Neural progenitor cell (in vitro differentiated cells): ENCODE measurements around the gene USP17L5. TPM values are rescaled to one million over a fixed set of nuclear protein-coding genes. Genes with fewer than 3 reads are reported as not detected.
"Not testable (repeated sequence)": the region's sequence is repeated elsewhere in the genome, so short reads cannot be mapped to it uniquely, and the experiment has no call there.

ENCODE experiments used
- DNase-seq: peaks from one replicate; pipeline ENCODE4 v3.0.0-alpha.2; 2016; ENCODE audit warnings: low spot score
- H2AFZ ChIP-seq: fragments of 200-600 bp; sonication (generic); replicated peaks from 2 replicates; pipeline ENCODE4 v1.6.1; 2016; ENCODE audit warnings: antibody characterized with exemption
- H3F3A ChIP-seq: fragments of 200-600 bp; sonication (generic); 2 replicates; pipeline ENCODE4 v1.6.1; 2016; ENCODE audit warnings: antibody characterized with exemption, low read depth
- H3K27ac ChIP-seq: fragments of 200-600 bp; sonication (generic); 2 replicates; pipeline ENCODE4 v1.5.1; 2016; ENCODE audit warnings: mild to moderate bottlenecking
- H3K27me3 ChIP-seq: fragments of 200-600 bp; sonication (generic); 2 replicates; pipeline ENCODE4 v1.6.1; 2016; ENCODE audit warnings: mild to moderate bottlenecking, moderate library complexity
- H3K36me3 ChIP-seq: fragments of 200-600 bp; sonication (generic); 2 replicates; pipeline ENCODE4 v1.5.1; 2016
- H3K4me1 ChIP-seq: fragments of 200-600 bp; sonication (generic); 2 replicates; pipeline ENCODE4 v1.6.1; 2016; ENCODE audit warnings: mixed run types
- H3K4me2 ChIP-seq: fragments of 200-600 bp; sonication (generic); 2 replicates; pipeline ENCODE4 v1.6.1; 2016
- H3K4me3 ChIP-seq: fragments of 200-600 bp; sonication (generic); 2 replicates; pipeline ENCODE4 v1.5.1; 2016
- H3K79me2 ChIP-seq: fragments of 200-600 bp; sonication (generic); 2 replicates; pipeline ENCODE4 v1.6.1; 2016; ENCODE audit warnings: low read depth
- H3K9ac ChIP-seq: fragments of 200-600 bp; sonication (generic); 2 replicates; pipeline ENCODE4 v1.6.1; 2016
- H3K9me3 ChIP-seq: fragments of 200-600 bp; sonication (generic); 2 replicates; pipeline ENCODE4 v1.5.1; 2016; ENCODE audit warnings: low read depth
- H4K20me1 ChIP-seq: fragments of 200-600 bp; sonication (generic); 2 replicates; pipeline ENCODE4 v1.6.1; 2016; ENCODE audit warnings: low read depth
- H3K27ac Mint-ChIP-seq: 3 replicates; pipeline ENCODE4 v1.8.0; 2021; ENCODE audit warnings: mixed read lengths
- H3K27me3 Mint-ChIP-seq: 2 replicates; pipeline ENCODE4 v1.8.0; 2022; ENCODE audit warnings: low read depth, mild to moderate bottlenecking, inconsistent platforms, moderate library complexity, mixed read lengths; ENCODE audit not compliant: insufficient read depth
- H3K36me3 Mint-ChIP-seq: 3 replicates; pipeline ENCODE4 v1.8.0; 2021; ENCODE audit warnings: mixed read lengths
- H3K4me1 Mint-ChIP-seq: 3 replicates; pipeline ENCODE4 v1.8.0; 2021; ENCODE audit warnings: mixed read lengths
- H3K4me3 Mint-ChIP-seq: 3 replicates; pipeline ENCODE4 v1.8.0; 2021; ENCODE audit warnings: mild to moderate bottlenecking, moderate library complexity, mixed read lengths
- H3K9me3 Mint-ChIP-seq: 3 replicates; pipeline ENCODE4 v1.8.0; 2020; ENCODE audit warnings: mixed read lengths
- total RNA-seq: library from RNA; depleted of rRNA; stranded (reverse); fragments of >200 nt; gene quantifications from 2 replicates; pipeline ENCODE4 v1.2.3, GENCODE V29; 2015; ENCODE audit warnings: low replicate concordance

Gene USP17L5
- not detected in 2 replicates for total RNA-seq

- H4K20me1 ChIP-seq, H3K9me3 Mint-ChIP-seq, H3K9ac ChIP-seq: not testable (repeated sequence)
Measured at GRCh38 chr4:9339103-9339502, at the start of gene USP17L5. Gene USP17L5, plus strand, starts transcription at chr4:9339403. Its CDS starts 0 bp downstream, at chr4:9339403.

GRCh38 chr4:9324191-9324590, 15.0 kb upstream of the USP17L5 start:
- not testable (repeated sequence) for H3K27ac Mint-ChIP-seq, H3K9ac ChIP-seq, H2AFZ ChIP-seq, H3K4me3 Mint-ChIP-seq, H3K27me3 Mint-ChIP-seq, H3K4me2 ChIP-seq, H3K4me3 ChIP-seq, H3K27ac ChIP-seq, H4K20me1 ChIP-seq, H3K4me1 Mint-ChIP-seq, DNase-seq, H3K79me2 ChIP-seq, H3F3A ChIP-seq, H3K36me3 Mint-ChIP-seq, H3K9me3 ChIP-seq, H3K36me3 ChIP-seq, H3K27me3 ChIP-seq, H3K4me1 ChIP-seq, H3K9me3 Mint-ChIP-seq

More at GRCh38 chr4:9339103-9339502, at the start of gene USP17L5:
- H3K4me1 ChIP-seq, H3K4me2 ChIP-seq, H3K79me2 ChIP-seq, H3K4me3 ChIP-seq, H3K36me3 Mint-ChIP-seq, DNase-seq, H3K27ac Mint-ChIP-seq, H3K36me3 ChIP-seq, H3K27me3 ChIP-seq, H3K4me3 Mint-ChIP-seq, H2AFZ ChIP-seq, H3K27ac ChIP-seq, H3K27me3 Mint-ChIP-seq, H3K4me1 Mint-ChIP-seq, H3F3A ChIP-seq, H3K9me3 ChIP-seq: not testable (repeated sequence)

GRCh38 chr4:9324865-9325264, 14.3 kb upstream of the USP17L5 start, which contains the start of gene USP17L24:
Gene USP17L24, plus strand, starts transcription at chr4:9325165. Its CDS starts 0 bp downstream, at chr4:9325165.
- DNase-seq, H3K27ac Mint-ChIP-seq, H3K36me3 ChIP-seq, H3K9ac ChIP-seq, H3K4me3 Mint-ChIP-seq, H3K27me3 Mint-ChIP-seq, H3K27ac ChIP-seq, H3K9me3 ChIP-seq, H4K20me1 ChIP-seq, H3K4me1 Mint-ChIP-seq, H3K79me2 ChIP-seq, H3K4me2 ChIP-seq, H2AFZ ChIP-seq, H3K4me3 ChIP-seq, H3K27me3 ChIP-seq, H3K4me1 ChIP-seq, H3K9me3 Mint-ChIP-seq, H3F3A ChIP-seq, H3K36me3 Mint-ChIP-seq: not testable (repeated sequence)

GRCh38 chr4:9329611-9330010, 9.6 kb upstream of the USP17L5 start, which contains the start of gene USP17L25:
Gene USP17L25, plus strand, starts transcription at chr4:9329911. Its CDS starts 0 bp downstream, at chr4:9329911.
- H3K36me3 Mint-ChIP-seq, H4K20me1 ChIP-seq, H3K9me3 Mint-ChIP-seq: not testable (repeated sequence)

GRCh38 chr4:9334358-9334757, 4.8 kb upstream of the USP17L5 start, which contains the start of gene USP17L26:
Gene USP17L26, plus strand, starts transcription at chr4:9334658. Its CDS starts 0 bp downstream, at chr4:9334658.
- not testable (repeated sequence) for H3K79me2 ChIP-seq, H3K9me3 Mint-ChIP-seq, H3K4me1 Mint-ChIP-seq, H3K4me2 ChIP-seq, H3K36me3 Mint-ChIP-seq, H2AFZ ChIP-seq, H3K27ac Mint-ChIP-seq, H3K27me3 Mint-ChIP-seq, H3K27me3 ChIP-seq, H3K36me3 ChIP-seq, H4K20me1 ChIP-seq, H3K27ac ChIP-seq, H3K4me1 ChIP-seq, H3F3A ChIP-seq, DNase-seq, H3K4me3 ChIP-seq, H3K9me3 ChIP-seq, H3K4me3 Mint-ChIP-seq, H3K9ac ChIP-seq

More at GRCh38 chr4:9329611-9330010, 9.6 kb upstream of the USP17L5 start, which contains the start of gene USP17L25:
- H3K4me1 Mint-ChIP-seq, H3K79me2 ChIP-seq, H3K27ac Mint-ChIP-seq, H3K27me3 Mint-ChIP-seq, H3K4me3 Mint-ChIP-seq, H3K4me3 ChIP-seq, H3K27ac ChIP-seq, H3K36me3 ChIP-seq, H3K4me2 ChIP-seq, H3K4me1 ChIP-seq, H3K27me3 ChIP-seq, DNase-seq, H2AFZ ChIP-seq, H3F3A ChIP-seq, H3K9me3 ChIP-seq, H3K9ac ChIP-seq: not testable (repeated sequence)

- not testable (repeated sequence) for H3K9me3 Mint-ChIP-seq, DNase-seq, H3K36me3 ChIP-seq, H3K36me3 Mint-ChIP-seq, H3K79me2 ChIP-seq, H3K9ac ChIP-seq, H3K9me3 ChIP-seq, H3K27me3 ChIP-seq, H3K27me3 Mint-ChIP-seq, H3K4me2 ChIP-seq, H2AFZ ChIP-seq, H3K4me1 Mint-ChIP-seq, H3K27ac ChIP-seq, H3K27ac Mint-ChIP-seq, H3K4me1 ChIP-seq, H3K4me3 ChIP-seq, H3K4me3 Mint-ChIP-seq, H4K20me1 ChIP-seq, H3F3A ChIP-seq
Measured at GRCh38 chr4:9343848-9344247, 4.6 kb downstream of the USP17L5 start, which contains the start of gene USP17L27. Gene USP17L27, plus strand, starts transcription at chr4:9344148. Its CDS starts 0 bp downstream, at chr4:9344148.

- not testable (repeated sequence) for H3K36me3 Mint-ChIP-seq, H3K4me1 Mint-ChIP-seq, H3K36me3 ChIP-seq, H3K4me1 ChIP-seq, H3K27me3 Mint-ChIP-seq, H3K9me3 Mint-ChIP-seq, H3F3A ChIP-seq, H3K27ac ChIP-seq, H3K9ac ChIP-seq, H4K20me1 ChIP-seq, H3K27me3 ChIP-seq, H3K4me3 ChIP-seq, H3K4me3 Mint-ChIP-seq, DNase-seq, H3K4me2 ChIP-seq, H2AFZ ChIP-seq, H3K27ac Mint-ChIP-seq, H3K9me3 ChIP-seq, H3K79me2 ChIP-seq
Measured at GRCh38 chr4:9348593-9348992, 9.4 kb downstream of the USP17L5 start, which contains the start of gene USP17L28. Gene USP17L28, plus strand, starts transcription at chr4:9348893. Its CDS starts 0 bp downstream, at chr4:9348893.

- not testable (repeated sequence) for H3K36me3 Mint-ChIP-seq, H3F3A ChIP-seq, H2AFZ ChIP-seq, H3K36me3 ChIP-seq, H3K79me2 ChIP-seq, H3K4me2 ChIP-seq, H3K27ac ChIP-seq, H3K27me3 ChIP-seq, DNase-seq, H3K4me1 ChIP-seq, H3K9me3 ChIP-seq, H3K9ac ChIP-seq, H3K4me1 Mint-ChIP-seq, H3K27ac Mint-ChIP-seq, H3K4me3 ChIP-seq, H3K9me3 Mint-ChIP-seq, H4K20me1 ChIP-seq, H3K4me3 Mint-ChIP-seq, H3K27me3 Mint-ChIP-seq
Measured at GRCh38 chr4:9350866-9351265, 11.7 kb downstream of the USP17L5 start.
